HG03378 (cell line): ENCODE measurements around the gene DIDO1.
A peak's percentile ranks its signal among the peaks of the same experiment; 100 is the strongest.
"Not testable (repeated sequence)": the region's sequence is repeated elsewhere in the genome, so short reads cannot be mapped to it uniquely, and the experiment has no call there.

Experiments used
- ATAC-seq: cut with Tn5 transposase; IDR thresholded peaks from one replicate; pipeline ENCODE4 v1.9.1; 2021; ENCODE audit warnings: mild to moderate bottlenecking, moderate library complexity; ENCODE audit not compliant: unreplicated experiment

The DIDO1 gene

DNA sequence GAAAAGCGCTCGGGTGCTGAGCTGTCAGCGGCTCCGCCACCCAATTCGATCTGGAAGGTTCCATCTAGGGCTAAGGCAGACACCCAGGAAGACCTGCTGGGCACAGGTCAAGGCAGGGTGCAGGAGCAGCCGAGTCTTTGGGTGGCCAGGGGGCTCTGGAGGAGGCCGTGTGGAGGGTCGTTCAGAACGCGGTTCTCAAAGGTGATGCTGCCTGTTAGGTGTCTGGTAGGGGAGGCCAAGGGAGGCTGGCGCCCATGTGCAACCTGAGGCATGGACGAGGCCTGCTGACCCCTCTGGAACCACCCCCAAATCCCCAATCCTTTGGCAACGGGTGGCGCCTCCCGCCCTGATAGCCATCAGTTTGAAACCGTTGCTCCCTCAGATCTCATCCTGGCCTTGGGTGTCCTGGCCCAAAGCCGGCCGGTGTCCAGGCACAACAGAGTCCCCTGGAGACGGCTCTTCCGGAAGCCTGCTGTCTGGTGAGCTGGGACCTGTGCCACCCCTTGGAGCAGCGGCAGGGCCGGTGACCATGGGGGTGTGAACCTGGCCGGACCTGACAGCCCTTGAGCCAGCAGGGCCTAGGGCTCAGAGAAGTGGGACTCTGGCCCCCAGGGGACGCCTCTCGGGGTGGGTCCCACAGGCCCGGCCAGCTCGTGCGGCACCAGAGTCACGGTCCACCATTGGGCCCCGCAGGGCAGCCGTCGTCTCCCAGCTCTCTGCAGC, 36.7 kb upstream of the DIDO1 start:
- no peak for ATAC-seq

DNA sequence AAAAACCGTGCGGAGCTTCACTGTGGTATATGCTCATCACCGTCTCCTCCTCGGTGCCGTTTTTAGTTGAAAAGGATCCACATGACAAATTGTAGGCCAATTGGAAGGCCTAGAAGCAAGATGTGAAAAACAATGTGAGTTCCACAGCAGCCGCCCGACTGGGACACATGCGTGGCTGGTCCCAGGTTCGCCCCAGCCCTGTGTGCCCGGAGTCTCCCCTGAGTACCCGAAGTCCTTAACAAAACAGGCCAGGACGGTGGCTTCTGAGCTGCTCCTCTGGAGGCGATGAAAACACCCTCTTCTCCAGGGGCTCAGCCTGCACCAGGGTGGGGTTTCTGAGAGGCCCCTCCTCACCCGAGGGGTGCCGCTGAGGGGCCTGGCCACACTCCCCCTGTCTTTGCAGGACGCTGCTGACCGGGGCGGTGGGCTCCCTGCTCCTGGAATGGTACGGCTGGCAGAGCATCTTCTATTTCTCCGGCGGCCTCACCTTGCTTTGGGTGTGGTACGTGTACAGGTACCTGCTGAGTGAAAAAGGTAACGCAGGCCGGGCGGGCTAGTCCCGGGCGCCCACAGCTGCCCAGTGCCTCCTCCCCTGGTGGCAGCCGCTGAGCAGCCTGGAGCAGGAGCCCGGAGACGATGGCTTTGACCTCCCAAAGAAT, 36.0 kb upstream of the DIDO1 start:
- ATAC-seq = no peak

DNA sequence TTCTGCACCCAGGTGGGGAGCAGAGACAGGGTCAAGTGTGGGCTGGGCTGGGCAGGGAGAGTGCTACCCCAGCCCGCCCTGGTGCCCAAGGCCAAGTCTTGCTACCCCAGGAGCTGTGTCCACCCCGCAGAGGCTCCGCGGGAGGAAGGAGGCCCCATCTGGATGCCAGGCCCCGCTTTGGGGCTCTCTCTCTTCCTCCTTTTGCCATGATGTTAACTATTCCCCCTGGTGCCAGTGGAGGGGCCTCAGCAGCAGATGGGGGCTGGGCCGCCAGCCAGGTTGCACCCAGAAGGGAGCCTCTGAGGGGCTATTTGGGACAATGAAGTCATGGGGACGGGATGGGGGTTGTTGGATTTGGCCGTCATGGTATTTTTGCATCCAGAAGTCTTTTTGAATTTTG, 35.5 kb upstream of the DIDO1 start:
- ATAC-seq = no peak

DNA sequence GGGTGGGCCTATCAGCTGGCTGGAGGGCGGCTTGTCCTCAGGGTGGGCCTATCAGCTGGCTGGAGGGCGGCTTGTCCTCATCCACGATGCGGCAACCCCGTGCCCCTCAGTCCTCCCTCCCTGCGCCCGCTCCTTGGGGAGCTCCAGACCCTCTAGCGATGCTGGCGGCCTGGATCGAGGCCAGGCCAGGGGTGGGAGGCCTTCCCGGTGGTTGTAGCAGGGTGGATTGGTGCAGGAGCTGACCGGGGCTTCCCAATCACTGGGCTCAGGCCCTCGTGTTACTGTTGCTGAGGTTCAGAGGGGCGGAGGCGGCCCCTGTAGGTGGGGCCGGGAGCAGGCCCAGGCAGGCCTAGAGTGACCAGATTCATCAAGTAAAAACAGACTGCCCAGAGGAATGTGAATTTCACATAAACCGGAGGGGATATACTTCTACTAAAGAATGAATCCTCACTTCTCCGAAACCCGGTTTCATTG, 35.0 kb upstream of the DIDO1 start:
- ATAC-seq = no peak

DNA sequence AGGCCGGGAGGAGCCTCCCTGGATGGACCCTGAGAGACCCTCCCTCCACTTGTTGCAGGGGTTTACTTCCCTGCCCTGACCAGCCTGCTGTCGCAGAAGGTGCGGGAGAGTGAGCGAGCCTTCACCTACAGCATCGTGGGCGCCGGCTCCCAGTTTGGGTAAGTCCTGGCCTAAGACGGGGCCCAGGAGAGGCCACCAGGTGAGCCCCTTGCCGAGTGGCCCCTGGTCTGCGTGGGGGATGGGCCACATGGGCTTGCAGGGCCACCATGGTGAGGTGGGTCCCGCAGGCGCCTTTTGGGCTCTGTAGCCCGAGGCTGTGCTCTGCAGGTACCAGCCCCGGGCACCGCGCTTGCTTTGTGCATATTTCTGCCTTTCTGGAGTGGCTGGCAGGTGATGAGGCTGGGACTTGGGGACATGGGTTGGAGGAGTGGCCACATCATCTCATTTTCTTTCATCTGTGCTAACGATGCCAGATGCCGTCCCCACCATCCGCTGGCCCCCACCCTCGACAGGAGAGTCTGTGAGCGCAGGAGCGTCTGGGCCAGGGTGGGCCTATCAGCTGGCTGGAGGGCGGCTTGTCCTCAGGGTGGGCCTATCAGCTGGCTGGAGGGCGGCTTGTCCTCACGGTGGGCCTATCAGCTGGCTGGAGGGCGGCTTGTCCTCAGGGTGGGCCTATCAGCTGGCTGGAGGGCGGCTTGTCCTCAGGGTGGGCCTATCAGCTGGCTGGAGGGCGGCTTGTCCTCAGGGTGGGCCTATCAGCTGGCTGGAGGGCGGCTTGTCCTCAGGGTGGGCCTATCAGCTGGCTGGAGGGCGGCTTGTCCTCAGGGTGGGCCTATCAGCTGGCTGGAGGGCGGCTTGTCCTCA, 34.4 kb upstream of the DIDO1 start:
- ATAC-seq = not testable (repeated sequence)

DNA sequence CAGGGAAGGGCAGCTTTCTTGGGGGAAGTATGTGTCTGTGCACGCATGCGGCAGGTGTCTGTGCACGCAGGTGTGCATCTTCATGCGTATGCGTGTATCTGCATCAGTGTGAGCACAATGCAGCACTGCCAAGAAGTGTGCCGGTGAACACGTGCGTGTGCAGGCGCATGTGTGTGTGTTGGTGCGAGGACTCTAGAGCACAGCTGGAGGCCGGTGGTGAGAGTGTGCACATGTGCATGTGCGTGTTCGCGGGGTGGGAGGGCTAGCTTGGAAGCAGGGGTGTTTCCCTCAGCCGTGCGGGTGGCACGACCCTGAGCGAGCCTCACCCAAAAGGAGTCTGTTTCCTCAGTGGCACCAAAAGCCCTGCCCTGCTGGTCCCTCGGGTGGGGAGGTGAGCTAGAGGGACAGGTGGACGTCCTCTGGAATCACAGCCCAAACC, 33.7 kb upstream of the DIDO1 start:
- ATAC-seq = no peak

DNA sequence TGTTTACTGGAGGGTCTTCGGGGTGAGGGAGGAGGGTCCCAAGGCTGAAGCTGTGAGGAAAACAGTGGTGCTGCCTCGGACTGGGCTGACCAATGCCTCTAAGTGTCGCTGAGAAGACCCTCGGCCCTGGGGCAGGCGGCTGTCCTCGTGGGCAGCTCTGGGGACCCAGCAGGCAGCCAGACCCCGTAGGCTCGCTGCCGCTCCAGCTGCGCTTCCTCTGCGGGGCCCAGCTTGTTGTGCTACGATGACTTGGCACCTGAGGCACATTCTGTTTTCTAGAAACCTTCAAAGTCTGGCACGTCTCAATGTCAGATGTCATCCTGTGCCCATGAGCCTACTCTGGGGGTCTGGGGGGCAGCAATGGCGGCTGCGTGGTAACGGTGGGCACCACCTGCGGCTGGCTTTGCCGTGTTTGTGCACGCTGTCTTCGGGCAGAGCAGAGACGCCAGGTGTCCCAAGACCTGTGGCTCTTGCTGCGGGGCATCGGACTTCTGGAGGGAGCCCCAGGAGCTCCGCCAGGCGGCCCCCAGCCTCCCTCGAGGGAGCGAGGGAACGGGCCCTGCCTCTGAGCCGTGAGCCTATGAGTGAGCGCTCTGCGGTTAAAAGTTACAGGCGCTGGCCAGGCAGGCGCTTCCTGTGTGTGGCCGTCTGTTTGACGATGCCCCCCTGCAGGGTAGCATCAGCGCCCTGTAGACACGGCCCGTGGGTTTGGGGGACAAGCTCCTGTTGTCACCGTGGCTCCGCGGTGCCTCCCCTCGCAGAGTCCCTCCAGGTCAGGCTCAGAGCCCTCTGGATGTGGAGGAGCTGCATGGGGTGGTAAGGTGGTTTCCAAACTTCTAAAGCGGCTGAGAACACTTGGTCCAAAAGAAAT, 33.0 kb upstream of the DIDO1 start:
- ATAC-seq = no peak

DNA sequence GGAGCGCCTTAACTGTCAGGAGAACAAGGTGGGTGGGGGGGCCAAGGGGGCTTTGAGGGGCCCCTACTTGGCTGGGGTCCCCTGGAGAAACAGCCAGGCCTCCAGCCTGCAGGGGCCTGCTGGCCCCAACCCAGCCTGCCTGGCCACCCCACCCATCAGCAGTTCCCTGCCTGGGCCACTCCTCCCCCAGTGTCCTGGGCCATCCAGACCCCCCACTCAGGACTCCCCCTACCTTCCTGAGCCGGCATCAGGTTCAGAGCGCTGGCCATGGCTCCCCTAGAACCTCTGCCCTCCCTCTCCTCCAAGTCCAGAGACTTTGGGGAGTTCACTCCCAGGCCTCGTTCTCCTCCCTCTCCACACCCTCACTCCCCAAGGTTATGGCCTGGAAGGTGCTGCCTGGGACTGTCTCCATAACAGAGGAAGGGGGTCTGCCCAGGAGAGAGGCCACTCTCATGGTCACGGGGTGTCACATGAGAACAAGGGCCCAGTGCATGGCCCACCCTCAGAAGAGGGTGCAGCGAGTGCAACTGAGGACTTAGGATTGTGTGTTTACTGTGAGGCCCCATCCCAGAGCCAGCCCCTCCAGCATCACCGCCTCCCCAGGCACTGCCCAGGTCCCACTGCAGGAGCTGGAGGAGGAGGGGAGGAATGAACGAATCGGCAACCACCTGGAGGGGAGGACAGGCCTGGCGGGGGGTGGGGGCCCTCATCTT, 32.2 kb upstream of the DIDO1 start:
- no peak for ATAC-seq

DNA sequence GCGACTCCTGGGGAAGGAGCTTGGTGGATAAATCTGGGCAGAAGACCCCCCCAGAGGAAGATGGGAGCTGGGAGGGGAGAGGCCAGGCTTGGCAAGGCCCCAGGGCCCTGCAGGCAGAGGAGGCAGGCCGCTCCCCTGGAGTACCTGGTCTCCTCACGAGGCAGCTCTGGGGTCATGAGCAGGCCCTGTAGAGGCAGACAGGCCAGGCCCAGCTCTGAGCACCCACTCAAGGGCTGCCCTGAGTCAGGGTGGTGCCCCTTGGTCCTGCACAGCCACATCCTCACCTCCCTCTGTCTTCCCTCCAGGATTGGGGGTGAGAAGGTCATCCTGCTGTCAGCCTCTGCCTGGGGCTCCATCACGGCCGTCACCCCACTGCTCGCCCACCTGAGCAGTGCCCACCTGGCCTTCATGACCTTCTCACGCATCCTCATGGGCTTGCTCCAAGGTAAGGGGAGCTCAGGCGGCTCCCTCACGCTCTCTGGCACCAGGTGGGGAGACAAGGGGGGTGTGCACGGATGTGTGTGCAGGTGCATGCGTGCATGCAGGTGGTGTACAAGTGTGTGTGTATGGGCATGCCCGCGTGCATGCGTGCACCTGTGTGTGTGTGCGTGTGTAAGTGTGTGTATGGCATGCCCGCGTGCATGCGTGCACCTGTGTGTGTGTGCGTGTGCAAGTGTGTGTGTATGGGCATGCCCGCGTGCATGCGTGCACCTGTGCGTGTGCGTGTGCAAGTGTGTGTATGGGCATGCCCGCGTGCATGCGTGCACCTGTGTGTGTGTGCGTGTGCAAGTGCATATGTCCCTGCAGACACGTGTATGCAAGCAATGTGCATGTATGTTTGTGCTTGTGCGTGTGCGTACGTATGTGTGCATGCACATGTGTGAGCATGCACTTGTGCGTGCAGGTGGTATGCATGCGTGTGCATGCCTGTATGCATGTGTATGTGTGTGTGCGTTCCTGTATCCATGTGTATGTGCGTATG, 31.1 kb upstream of the DIDO1 start:
- ATAC-seq = no peak

DNA sequence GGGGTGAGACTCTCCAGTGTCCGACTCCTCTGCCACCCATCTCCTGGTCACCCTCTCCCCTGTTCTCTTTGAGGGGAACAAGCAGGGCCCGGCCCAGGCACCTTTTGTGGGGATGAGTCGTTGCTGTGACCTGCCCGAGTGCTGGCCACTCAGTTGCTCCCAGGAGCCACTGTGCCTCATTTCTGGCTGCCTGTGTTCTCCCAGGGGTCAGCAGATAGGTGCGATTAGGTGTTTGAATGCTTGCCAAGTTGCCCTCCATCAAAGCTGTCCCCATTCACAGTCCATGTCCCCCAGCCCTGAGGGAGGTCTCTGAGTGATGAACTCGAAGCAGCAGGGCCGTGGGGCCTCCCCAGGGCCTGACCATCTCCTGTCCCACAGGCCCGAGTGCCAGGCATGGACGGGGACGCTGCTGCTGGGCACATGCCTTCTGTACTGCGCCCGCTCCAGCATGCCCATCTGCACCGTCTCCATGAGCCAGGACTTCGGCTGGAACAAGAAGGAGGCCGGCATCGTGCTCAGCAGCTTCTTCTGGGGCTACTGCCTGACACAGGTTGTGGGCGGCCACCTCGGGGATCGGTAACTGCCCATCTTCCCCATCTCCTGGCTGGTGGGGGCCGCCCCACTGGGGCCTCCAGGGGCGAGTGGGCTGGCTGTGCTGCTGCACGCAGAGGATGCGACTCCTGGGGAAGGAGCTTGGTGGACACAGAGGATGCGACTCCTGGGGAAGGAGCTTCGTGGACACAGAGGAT, 30.3 kb upstream of the DIDO1 start:
- no peak for ATAC-seq

DNA sequence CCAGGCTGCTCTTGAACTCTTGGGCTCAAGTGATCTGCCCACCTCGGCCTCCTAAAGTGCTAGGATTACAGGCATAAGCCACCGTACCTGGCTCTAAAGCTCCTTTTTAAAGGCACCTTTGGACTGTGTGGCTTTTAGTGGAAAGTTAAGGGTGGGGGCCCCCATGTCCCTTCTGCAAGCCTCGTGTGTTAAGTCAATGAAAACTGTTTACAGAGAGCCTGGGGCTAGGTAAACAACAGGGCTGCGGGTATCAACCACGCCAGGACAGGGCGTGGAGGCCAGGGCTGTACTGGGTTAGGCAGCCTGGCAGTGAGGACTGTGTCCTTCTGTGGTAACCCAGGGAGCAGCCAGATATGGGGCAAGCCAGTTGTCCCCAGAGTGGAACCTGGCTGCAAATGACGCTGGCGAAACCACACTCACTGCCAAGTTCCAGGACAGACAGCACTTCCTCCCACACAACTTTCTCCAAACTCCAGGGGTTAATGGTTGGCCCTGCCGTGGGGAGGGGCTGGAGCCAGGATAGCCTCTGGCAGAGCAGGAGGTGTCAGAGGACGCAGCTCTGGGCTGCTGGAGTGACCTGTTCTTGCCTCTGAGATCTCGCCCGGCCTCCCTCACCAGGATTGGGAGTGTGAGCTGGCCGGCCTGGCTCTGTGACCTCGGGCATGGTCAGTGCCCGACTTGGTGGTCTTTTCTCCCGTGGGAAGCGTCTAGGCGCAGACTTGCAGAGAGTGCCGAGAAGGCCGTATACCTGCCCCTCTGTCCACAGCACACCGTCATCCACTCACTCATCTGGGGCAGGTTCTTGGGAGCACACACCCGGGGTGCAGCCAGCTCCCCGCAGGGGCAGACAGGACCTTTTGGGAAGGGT, 29.4 kb upstream of the DIDO1 start:
- no peak for ATAC-seq

DNA sequence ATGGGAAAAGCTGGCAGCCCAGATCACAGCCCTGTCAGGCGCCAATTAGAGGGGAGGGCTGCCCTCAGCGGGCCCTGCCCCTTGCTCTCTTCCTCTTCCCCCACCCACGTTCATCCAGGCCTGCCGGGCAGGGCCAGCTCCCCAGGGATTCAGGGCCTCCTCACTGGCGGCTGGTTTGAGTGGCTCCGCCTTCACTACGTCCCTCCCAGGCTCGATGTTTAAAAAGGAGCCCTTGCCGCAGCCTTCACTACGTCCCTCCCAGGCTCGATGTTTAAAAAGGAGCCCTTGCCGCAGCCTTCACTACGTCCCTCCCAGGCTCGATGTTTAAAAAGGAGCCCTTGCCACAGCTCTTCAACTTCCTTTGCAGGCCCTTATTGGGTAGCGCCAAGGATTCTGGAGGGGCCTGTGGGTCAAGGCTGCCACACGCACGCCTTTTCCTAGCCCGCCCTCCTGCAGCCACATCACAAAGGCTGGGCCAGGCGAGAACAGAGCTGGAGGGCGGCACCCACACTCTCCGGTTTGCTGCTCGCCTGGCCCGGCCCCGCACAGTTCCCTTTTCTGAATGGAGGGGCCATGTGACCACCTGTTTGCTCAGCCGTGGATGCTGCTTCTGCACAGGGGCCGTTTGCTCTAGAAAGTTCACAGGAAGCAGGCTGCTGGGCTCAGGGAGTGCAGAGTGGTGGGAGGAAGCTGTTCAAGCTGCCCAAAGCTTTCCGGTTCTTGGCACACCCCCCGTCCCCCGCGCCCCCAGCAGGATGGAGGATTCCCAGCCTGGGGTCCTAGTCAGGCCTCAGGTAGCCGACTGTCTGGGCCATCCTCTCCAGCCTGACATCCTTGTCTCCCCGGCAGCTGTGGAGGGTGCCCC, 27.8 kb upstream of the DIDO1 start:
- ATAC-seq = peak; percentile 55

DNA sequence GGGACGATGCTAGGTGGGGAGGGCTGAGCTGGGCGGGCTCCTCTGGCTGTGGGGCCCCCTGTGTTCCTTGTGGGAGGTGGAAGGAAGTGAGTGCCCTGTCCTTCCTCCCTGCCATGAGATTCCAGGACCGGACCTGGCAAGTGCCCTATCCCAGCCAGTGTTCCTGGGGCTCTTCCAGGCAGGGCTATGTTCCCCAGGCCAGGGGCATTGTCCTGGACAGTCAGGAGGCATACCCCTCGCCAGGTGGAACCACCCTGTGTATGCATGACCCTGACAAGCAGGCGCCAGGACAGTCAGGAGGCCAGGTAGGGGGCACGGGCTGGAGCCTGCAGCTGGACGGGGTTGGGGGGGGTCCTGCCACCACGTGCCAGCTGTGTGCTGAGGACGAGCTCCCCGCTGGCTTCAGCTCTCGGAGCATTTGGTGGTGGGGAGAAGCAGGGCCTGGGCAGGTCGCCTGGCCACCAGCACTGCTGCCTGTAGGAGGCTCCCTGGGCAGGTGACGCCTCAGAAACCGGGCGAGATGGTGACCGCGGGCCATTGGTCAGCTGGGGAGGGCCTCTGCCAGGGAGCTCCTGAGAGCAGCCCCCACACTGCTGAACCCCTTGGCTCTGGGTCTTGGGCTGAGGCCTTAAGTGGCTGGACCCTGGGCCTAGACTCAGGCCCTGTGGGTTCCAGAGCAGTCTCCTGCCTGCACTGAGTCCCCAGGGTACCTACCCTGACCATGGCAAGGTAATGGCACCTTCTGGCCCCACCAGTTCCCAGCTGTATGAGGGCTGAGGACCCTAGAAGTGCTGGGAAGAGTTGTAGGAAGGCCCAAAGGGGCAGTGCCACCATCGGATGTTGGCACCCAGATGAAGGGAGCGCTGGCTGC, 26.9 kb upstream of the DIDO1 start:
- ATAC-seq = no peak

DNA sequence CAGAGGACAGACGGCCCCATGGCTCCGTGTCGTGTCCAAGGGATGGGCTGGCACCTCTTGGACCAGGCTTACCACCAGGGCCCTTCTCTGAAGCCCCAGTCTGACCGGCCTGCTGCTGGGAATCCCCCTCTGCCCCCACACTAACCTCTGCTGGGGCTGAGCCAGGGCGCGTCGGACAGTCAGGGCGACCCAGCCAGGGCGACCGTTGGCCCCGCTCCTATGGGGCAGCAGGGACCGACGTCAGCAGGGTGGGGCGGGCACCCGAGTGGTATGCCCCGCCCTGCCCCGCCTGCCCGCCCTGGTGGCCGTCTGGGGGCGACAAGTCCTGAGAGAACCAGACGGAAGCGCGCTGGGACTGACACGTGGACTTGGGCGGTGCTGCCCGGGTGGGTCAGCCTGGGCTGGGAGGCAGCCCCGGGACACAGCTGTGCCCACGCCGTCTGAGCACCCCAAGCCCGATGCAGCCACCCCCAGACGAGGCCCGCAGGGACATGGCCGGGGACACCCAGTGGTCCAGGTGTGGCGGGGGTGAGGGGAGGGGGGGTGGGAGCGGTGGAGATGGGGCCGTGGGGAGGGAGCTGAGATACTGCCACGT, 26.2 kb upstream of the DIDO1 start, which contains the start of gene SLC17A9:
Gene SLC17A9 (plus strand): TSS at position 337 of the 595 bp plus-strand sequence. CDS start 122 bp downstream, at position 459.
- no peak for ATAC-seq

DNA sequence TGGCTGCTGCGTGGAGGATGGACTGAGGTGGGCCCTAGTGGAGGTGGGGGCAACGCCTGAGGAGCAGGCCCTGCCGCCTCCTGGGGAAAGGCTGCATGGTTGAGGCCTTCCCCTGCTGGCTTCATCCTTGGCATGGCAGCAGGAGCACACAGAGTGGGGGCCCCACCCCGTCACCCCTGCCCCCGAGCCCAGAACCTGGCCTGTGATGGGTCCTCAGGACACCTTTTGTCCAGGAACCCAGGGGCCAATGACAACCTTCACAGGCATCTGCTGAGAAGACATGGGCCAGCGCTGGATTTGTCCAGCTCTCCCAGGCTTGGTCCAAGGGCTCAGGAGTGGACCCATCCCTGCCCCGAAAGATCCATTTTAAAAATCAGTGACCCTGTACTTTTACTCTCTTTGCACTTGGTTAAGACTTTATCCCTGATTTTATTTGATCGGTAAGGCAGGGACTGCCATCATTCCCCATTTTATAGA, 25.6 kb upstream of the DIDO1 start:
- no peak for ATAC-seq
